ENCODE results near the gene FASTKD3.

- TF ChIP-seq CTCF (IDR thresholded peaks at IDR 0.05; ENCODE audit: low read depth, low read length, missing input control) (no peak), MAX (IDR thresholded peaks at IDR 0.05) (no peak), ZBTB33 (IDR thresholded peaks at IDR 0.05) (no peak), GABPA (IDR thresholded peaks at IDR 0.05 in 1 of 2, conservative IDR thresholded peaks at IDR 0.05 in 1 of 2) (no peak), REST (IDR thresholded peaks at IDR 0.05) (no peak), JUND (IDR thresholded peaks at IDR 0.05) (no peak), EGR1 (IDR thresholded peaks at IDR 0.05; ENCODE audit: low read depth in 2 of 2) (no peak), SP1 (IDR thresholded peaks at IDR 0.05) (no peak), YY1 (IDR thresholded peaks at IDR 0.05) (no peak), RAD21 (IDR thresholded peaks at IDR 0.05) (no peak), TAF1 (conservative IDR thresholded peaks at IDR 0.05) (no peak), ATF3 (IDR thresholded peaks at IDR 0.05) (no peak)
Observed at GRCh38 chr5:7834982-7835381, 33.8 kb downstream of the FASTKD3 start.
